Keratinocyte (primary cell): ENCODE results near the gene TRPM1.

ENCODE experiments used
- EZH2 ChIP-seq: IDR thresholded peaks from one replicate; pipeline ENCODE4 v1.6.1; 2012; ENCODE audit warnings: inconsistent platforms, mild to moderate bottlenecking, low read length, moderate library complexity
- TF ChIP-seq, protein P1 (sequence below), 3 experiments: IDR thresholded peaks in 1 of 3; conservative IDR thresholded peaks in 1 of 3; optimal IDR thresholded peaks in 1 of 3; 2 replicates in 2 of 3; 3 replicates in 1 of 3; pipeline versions ENCODE3 to v1.5.1; 2011; ENCODE audit warnings: low read length in 3 of 3, mild to moderate bottlenecking in 3 of 3, moderate library complexity in 2 of 3, control low read depth in 1 of 3, inconsistent platforms in 1 of 3; ENCODE audit not compliant: insufficient read depth in 2 of 3; ENCODE audit errors: extremely low read depth in 1 of 3

DNA sequence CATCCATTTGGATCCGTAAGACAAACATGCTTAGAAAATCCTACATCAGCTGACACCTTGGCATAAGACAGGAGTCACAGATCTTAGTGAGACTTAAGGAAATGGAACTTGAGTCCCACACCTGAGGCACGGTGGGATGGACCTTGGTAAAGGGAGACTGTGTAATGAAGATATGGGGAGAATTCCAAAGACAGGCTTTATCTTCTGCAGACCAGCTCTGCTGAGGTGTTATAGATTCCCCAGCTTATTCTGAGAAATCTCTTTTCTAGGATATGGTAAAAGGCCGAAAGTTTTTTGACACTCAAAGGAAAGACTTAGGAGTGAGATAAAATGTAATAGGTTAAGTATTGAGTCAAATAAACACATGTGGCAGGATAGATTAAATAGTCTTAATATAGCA, 101.8 kb downstream of the TRPM1 start:
- TF ChIP-seq, protein P1, sequence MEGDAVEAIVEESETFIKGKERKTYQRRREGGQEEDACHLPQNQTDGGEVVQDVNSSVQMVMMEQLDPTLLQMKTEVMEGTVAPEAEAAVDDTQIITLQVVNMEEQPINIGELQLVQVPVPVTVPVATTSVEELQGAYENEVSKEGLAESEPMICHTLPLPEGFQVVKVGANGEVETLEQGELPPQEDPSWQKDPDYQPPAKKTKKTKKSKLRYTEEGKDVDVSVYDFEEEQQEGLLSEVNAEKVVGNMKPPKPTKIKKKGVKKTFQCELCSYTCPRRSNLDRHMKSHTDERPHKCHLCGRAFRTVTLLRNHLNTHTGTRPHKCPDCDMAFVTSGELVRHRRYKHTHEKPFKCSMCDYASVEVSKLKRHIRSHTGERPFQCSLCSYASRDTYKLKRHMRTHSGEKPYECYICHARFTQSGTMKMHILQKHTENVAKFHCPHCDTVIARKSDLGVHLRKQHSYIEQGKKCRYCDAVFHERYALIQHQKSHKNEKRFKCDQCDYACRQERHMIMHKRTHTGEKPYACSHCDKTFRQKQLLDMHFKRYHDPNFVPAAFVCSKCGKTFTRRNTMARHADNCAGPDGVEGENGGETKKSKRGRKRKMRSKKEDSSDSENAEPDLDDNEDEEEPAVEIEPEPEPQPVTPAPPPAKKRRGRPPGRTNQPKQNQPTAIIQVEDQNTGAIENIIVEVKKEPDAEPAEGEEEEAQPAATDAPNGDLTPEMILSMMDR (optimal IDR thresholded peaks at IDR 0.05 in 1 of 3, IDR thresholded peaks at IDR 0.05 in 1 of 3, conservative IDR thresholded peaks at IDR 0.05 in 1 of 3; ENCODE audit: extremely low read depth in 1 of 3, insufficient read depth in 2 of 3, low read length in 3 of 3): no peak
- TF ChIP-seq EZH2: no peak
